AG10803 (cell line): ENCODE data around the gene UST.
"Not testable (repeated sequence)": the region's sequence is repeated elsewhere in the genome, so short reads cannot be mapped to it uniquely, and the experiment has no call there.

Experiments
- DNase-seq: peaks from one replicate; pipeline ENCODE4 v3.0.0; 2010; ENCODE audit warnings: low read depth
- H3K4me3 ChIP-seq: 2 replicates; pipeline ENCODE4 v1.5.1; 2011; ENCODE audit warnings: mild to moderate bottlenecking, low read length, control low read depth
- CTCF ChIP-seq: conservative IDR thresholded peaks from 2 replicates; pipeline ENCODE4 v1.5.1; 2011; ENCODE audit warnings: mild to moderate bottlenecking, low read length, control low read depth, inconsistent platforms

Gene UST

DNA sequence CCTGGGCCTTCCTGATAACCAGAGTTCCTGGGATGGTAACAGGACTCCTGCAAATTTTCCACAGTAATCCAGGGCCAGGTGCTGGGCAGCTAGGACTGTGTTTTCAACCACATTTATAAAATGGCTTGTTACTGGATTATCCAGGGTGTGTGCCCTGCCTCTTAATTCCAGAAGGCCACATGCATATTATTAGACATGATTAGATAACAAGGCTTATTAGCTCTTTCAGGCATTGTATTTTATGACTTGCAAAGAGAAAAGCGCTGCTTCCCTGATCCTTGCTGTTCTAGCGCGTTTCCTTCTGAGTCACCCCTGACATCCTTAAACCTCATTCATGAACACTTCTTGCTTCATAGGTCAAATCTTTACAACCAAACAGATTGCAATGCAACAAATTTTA lies 208.6 kb downstream of the UST start:
- H3K4me3 ChIP-seq: no peak overlapping the region
- TF ChIP-seq CTCF: no peak
- no peak for DNase-seq

DNA sequence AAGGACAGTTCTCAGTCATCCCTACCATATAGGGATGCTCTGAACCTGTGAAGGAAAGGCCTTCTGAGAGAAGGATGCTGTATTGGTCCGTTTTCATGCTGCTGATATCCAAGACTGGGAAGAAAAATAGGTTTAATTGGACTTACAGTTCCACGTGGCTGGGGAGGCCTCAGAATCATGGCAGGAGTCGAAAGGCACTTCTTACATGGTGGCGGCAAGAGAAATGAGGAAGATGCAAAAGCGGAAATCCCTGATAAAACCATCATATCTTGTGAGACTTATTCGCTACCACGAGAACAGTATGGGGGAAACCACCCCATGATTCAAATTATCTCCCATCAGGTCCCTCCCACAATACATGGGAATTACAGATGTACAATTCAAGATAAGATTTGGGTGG lies 209.3 kb downstream of the UST start:
- not testable (repeated sequence) for DNase-seq, H3K4me3 ChIP-seq

GRCh38 chr6:148957752-148958151 lies 210.9 kb downstream of the UST start:
- TF ChIP-seq CTCF: no peak
- H3K4me3 ChIP-seq: no peak overlapping the region
- DNase-seq: no peak

DNA sequence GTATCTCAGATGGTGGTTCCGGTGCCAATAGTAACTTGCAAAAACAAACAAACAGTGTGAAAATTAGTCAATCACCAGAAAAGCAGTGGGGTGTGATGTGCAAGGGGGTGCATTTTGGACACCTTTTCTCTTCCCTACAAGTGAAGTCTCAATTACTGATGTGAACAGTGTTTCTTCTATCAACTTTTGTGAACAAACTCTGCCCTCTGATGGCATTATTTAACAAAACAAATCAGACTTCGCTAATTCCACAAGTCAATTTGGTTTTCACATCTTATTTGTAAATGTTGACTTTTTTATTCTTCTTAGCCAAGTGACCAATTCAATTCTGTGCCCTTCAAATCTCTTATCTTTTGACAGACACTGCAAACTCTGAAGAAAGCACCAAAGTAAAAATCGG lies 212.2 kb downstream of the UST start:
- no peak for DNase-seq
- no peak overlapping the region for H3K4me3 ChIP-seq
- no peak for TF ChIP-seq CTCF

GRCh38 chr6:148959501-148959900 lies 212.7 kb downstream of the UST start:
- no peak for DNase-seq
- H3K4me3 ChIP-seq: no peak overlapping the region
- no peak for TF ChIP-seq CTCF

- no peak for TF ChIP-seq CTCF
- DNase-seq: no peak
Observed at GRCh38 chr6:148962854-148963515, 216.2 kb downstream of the UST start.

DNA sequence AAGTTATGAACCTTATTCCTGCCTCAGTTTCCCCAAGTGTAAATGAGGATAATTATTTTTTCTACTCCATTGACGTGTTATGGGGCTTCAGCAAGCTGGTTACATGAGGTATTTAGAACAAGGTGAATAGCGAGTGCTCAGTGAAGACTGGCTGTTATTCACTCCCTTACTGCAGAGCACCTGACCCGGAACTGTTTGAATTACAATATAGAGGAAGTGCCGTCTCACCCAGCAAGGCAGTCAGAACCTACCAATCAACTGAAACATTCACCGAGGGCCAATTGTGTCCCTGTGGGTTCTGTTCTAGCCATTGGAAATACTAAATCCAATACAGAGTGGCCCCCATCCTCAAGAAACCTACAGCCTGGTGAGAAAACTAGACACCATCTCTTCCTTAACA lies 216.9 kb downstream of the UST start:
- DNase-seq: no peak

More at GRCh38 chr6:148962854-148963515, 216.2 kb downstream of the UST start:
- no peak overlapping the region for H3K4me3 ChIP-seq

More for the DNA sequence above, 216.9 kb downstream of the UST start:
- no peak overlapping the region for H3K4me3 ChIP-seq
- no peak for TF ChIP-seq CTCF
